ENCODE measurements around the gene DCTPP1. TPM values are rescaled to one million over a fixed set of nuclear protein-coding genes. Genes with fewer than 3 reads are reported as not detected.
"Not testable (repeated sequence)": the region's sequence is repeated elsewhere in the genome, so short reads cannot be mapped to it uniquely, and the experiment has no call there.

DCTPP1 gene
- total RNA-seq, 2 donors from 2014 or later: 14.4 to 18.7 TPM

DNA sequence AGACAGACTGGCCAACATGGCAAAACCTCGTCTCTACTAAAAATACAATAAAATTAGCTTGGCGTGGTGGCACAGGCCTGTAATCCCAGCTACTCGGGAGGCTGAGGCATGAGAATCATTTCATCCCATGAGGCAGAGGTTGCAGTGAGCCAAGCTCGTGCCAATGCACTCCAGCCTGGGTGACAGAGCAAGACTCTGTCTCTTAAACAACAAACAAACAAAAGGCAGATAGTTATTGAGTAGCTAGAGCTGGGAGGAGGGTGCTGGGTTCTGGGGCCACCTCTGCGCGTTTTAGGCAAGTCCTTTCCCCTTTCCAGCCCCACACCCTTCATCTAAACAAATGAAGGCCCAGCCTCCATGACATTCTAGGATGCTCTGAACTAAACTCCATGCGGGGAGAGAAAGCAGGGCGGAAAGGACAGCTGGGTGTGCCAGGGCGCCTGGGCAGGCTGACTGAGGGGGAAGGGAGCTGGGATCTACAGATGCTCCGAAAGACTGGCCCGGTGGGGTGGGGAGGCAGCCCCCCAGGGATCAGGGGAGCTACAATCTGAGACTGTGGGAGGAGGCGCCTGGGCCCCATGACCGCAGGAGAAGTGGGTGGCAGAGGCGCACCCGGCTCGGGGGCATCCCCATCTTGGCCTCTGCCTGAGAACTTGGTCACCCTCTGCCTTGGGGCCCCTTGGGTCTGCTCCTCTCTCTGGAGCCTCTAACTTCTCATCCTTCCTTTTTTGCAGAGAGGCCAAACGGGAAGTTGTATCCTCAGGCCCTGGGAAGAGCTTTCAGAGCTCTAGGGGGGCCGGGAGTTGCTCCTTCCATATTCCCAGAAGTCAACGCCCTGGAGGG, 43.6 kb upstream of the DCTPP1 start:
- Histone ChIP-seq H3K9me3 (no peaks in the 10 kb centered on the region), H3K27ac (no peak overlapping the region), H3K36me3 (no peaks in the 10 kb centered on the region), H3K27me3 (peaks cover 0 to 6% of the 10 kb centered on the region in 2 donors), H3K4me1 (no peaks in the 10 kb centered on the region), H3K4me3 (no peak overlapping the region)
- DNase-seq (ENCODE audit: low spot score): no peak
- TF ChIP-seq CTCF (IDR thresholded peaks at IDR 0.05): no peak

DNA sequence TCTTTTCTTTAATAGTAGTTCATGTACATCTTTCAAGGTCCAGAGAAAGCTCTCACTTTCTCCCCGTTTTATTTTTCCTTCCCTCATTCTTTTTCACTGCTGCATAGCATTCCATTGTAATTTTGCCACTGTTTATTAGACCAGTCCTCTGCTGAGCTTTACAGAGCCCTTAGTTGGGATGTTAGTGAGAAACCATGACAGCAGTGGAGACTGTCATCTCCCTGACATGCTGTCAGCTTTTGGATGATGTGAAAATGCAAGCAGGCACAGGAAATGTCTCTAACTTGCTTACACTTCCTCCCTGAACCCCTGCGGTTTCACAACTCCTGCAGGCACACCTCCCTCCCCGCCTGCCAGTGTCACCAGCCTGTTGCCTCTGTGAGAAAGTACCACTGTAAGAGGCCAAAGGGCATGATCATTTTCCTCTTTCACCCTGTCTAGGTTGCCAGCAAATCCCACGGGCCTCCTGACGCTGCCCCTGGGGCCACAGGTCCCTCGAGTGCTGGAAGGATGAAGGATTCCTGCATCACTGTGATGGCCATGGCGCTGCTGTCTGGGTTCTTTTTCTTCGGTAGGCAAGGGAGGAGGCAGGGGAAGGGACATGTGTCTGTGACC, 42.6 kb upstream of the DCTPP1 start, which contains the start of gene ITGAL:
Gene ITGAL (plus strand): TSS at position 415 of the 615 bp plus-strand sequence. CDS start 96 bp downstream, at position 511.
- peaks cover 0 to 6% of the 10 kb centered on the region in 2 donors for H3K27me3 ChIP-seq
- no peaks in the 10 kb centered on the region for H3K4me1 ChIP-seq
- DNase-seq (ENCODE audit: low spot score): peak; percentile 60
- no peaks in the 10 kb centered on the region for H3K9me3 ChIP-seq
- no peak for TF ChIP-seq CTCF (IDR thresholded peaks at IDR 0.05)
- no peak within 1 kb of the TSS for H3K27ac ChIP-seq
- no peaks in the 10 kb centered on the region for H3K36me3 ChIP-seq
- no peak within 1 kb of the TSS for H3K4me3 ChIP-seq

DNA sequence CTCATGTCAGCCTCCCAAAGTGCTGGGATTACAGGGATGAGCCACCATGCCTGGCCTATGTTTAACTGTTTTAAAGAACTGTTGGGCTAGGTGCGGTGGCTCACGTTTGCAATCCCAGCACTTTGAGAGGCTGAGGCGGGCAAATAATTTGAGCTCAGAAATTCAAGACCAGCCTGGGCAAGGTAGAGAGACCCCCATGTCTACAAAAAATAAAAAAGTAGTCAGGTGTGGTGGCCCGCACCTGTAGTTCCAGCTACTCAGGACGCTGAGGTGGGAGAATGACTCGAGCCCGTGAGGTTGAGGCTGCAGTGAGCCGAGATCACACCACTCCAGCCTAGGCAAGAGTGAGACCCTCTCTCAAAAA, 40.8 kb upstream of the DCTPP1 start:
- Histone ChIP-seq H3K9me3 (no peaks in the 10 kb centered on the region), H3K4me3 (no peak overlapping the region), H3K27ac (no peak overlapping the region), H3K36me3 (no peaks in the 10 kb centered on the region), H3K4me1 (no peaks in the 10 kb centered on the region), H3K27me3 (peaks cover 0 to 6% of the 10 kb centered on the region in 2 donors)
- DNase-seq (ENCODE audit: low spot score): no peak
- TF ChIP-seq CTCF (IDR thresholded peaks at IDR 0.05): no peak

DNA sequence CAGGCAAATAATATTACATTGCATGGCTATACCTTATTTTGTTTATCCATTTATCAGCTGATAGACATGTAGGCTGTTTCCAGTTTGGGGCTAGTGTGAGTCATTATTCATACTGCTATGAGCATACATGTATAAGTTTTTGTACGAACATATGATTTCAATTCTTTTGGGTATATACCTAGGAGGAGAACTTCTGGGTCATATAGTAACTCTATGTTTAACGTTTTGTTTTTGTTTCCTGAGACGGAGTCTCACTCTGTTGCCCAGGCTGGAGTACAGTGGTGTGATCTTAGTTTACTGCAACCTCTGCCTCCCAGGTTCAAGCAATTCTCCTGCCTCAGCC, 40.3 kb upstream of the DCTPP1 start:
- DNase-seq (ENCODE audit: low spot score): no peak
- Histone ChIP-seq H3K4me3 (no peak overlapping the region), H3K9me3 (no peaks in the 10 kb centered on the region), H3K27me3 (peaks cover 0 to 6% of the 10 kb centered on the region in 2 donors), H3K4me1 (no peaks in the 10 kb centered on the region), H3K27ac (no peak overlapping the region), H3K36me3 (no peaks in the 10 kb centered on the region)
- no peak for TF ChIP-seq CTCF (IDR thresholded peaks at IDR 0.05)

DNA sequence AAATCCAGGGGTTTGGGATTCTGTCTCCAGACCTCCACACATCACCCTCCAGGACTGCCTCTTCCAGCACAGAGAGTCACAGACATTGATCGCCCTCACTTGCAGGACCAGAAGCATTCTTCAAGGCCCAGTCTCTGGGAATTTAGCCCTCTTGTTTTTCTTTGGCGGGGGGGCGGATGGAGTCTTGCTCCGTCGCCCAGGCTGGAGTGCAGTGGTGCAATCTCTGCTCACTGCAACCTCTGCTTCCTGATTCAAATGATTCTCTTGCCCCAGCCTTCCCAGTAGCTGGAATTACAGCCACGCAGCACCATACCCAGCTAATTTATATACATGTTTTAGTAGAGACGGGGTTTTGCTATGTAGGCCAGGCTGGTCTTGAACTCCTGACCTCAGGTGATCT, 34.2 kb upstream of the DCTPP1 start:
- no peak for TF ChIP-seq CTCF (IDR thresholded peaks at IDR 0.05)
- no peak for DNase-seq (ENCODE audit: low spot score)

GRCh38 chr16:30461426-30461825, 31.6 kb upstream of the DCTPP1 start:
- H3K9me3 ChIP-seq; H3K27me3 ChIP-seq; H3K4me1 ChIP-seq; H3K27ac ChIP-seq; DNase-seq (ENCODE audit: low spot score); H3K4me3 ChIP-seq; H3K36me3 ChIP-seq: not testable (repeated sequence)

More for the DNA sequence above, 34.2 kb upstream of the DCTPP1 start:
- no peak overlapping the region for H3K4me3 ChIP-seq
- no peaks in the 10 kb centered on the region for H3K9me3 ChIP-seq
- no peaks in the 10 kb centered on the region for H3K27me3 ChIP-seq
- no peak overlapping the region for H3K27ac ChIP-seq
- no peaks in the 10 kb centered on the region for H3K4me1 ChIP-seq
- H3K36me3 ChIP-seq: no peaks in the 10 kb centered on the region

Data from right atrium auricular region (tissue), 2 donors.